ENCODE measurements around the gene HLF.

The HLF gene

DNA sequence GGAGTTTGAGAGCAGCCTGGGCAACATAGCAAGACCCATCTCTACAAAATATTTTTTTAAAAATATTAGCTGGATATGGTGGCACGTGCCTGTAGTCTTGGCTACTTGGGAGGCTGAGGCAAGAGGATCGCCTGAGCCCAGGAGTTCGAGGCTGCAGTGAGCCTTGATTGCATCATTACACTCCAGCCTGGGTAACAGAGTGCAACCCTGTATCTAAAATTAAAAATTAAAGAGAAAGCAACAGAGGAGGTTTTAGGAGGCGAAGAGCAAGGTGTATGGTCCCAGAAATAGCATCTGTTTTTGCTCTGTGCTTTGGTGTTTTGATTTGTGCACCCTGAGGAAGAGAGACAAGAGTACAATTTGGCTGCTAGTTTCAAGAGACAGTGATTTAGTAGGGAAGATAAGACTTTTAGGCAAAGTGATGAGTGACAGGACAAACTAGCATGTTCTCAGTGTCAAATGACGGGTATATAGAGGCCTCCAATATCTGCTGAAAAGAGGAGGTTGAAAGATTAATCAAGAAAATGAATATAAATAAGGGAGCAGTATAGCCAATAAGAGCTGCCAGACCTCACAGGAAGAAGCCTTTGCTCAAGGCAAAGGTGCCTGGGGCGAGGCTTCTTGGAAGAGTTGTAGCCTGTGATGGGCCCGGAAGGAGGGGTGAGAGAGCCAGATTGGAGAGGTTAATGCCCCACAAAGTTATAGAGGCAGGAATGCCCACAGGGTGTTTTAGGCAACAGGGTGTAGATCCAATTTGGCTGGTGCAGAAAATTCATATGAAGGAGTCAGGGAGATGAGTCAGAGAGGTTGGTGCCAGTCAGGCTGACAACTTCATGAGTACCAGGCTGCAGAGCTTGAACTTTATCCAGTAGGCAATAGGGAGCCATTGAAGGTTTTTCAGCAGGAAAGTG, 11.4 kb downstream of the HLF start:
- DNase-seq (ENCODE audit: low spot score), result no peak

DNA sequence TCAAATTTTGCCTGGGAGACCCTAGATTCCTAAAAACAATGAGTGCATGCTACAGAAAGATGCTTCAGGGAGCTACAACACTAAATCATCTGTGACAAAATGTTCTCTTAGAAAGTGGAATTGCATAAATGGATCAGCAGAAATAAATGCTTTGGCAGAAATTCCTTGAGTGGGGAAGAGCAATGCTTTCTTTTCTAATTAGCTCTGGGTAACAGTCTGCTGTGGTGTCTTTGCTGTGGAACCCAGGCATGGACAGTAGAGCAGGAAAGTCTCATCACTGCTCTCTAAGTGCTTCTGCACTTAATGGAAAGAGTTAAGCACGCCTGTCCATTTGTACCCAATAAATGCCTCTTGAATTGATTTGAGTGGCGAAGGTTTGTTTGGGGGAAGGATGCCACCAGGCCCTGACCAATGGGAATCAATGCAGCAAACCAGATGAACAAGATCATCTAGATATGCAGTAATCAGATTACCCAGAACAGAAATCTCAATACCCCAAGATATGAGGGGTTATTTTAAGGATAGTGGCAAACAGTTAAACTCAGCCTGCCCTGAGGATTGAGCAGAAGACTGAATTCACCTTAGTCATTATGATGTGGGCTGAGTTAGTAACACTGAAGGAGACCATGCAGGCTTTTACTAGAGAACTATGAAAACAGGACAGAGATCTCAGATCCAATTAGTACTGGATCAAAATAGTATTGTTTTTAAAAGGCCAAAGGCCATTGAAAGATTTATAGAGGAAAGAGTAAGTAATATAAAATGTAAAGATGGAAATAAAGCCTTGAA, 13.6 kb downstream of the HLF start:
- no peak for DNase-seq (ENCODE audit: low spot score)

- DNase-seq (ENCODE audit: low spot score), result no peak
Measured at GRCh38 chr17:55279203-55279602, 14.4 kb downstream of the HLF start.

DNA sequence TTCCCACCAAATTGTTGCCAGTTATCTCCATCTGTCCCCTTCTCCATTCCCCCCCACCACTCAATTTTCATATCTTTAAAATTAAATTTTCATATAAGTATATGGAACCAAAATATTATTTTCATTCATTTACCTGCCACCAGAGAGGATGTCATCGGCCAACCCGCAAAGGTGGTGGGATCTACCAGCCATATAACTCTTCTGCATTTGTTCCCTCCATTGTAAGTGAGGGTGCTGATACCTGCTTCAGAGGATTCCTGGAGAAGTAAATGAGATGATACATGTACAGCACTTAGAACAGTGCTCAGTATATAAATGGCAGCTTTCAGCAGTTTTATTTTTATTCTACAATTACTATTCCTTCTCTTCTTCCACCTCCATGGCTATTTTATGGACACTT, 15.0 kb downstream of the HLF start:
- no peak for DNase-seq (ENCODE audit: low spot score)

GRCh38 chr17:55280212-55280611, 15.5 kb downstream of the HLF start:
- DNase-seq (ENCODE audit: low spot score), result no peak

DNA sequence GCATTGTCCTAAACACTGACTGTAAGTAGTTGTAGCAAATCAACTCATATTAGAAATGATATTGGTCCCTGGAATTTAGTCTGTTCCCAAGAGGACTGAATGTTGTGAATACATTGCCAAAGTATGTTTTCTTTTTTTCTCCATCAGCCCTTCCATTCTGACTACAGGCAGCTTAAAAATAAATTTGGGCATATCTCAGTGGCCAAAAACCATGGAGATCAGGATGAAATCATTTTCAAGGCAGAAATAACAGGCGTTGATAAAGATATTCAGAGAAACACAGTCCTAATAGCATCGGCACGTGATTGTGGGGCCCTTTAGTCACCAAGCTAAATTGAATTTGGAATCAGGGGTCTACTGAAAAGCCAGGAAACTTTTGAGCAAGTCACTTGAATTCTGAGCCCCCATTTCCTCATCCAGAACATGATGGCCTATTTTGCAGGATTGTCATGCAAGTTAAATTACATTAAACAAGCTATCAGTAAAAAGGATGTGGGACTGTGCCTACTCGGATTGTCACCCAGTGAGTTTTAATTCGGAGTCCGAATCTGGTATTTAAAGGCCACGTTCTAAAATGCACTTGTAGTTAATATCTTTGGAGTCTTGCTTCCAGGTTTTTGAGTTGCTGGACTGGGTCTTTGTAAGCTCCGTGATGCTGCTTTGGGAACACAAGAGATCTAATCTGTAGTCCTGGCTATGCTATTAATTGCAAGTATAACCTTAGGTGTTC, 17.1 kb downstream of the HLF start:
- DNase-seq (ENCODE audit: low spot score), result no peak

- DNase-seq (ENCODE audit: low spot score), result no peak
Measured at GRCh38 chr17:55282379-55282702, 17.6 kb downstream of the HLF start.

DNA sequence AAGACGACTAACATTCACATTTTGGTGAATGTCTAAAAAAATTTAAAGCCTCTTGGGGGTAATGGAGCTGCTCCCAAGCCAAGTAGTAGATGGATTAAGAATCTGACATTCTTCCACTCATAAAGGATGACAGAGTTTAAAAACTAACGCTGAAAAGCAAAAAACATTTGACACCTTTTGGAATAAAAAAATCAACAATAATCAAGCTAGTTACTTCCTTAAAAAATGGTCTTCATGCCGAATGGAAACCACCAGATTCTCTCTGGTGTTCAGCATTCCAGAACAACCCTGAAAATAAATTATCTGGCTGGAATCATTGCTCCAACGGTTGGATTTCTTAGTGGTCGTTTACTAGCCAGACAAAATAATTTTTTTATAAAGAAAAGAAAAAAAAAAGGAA, 18.0 kb downstream of the HLF start:
- no peak for DNase-seq (ENCODE audit: low spot score)

DNA sequence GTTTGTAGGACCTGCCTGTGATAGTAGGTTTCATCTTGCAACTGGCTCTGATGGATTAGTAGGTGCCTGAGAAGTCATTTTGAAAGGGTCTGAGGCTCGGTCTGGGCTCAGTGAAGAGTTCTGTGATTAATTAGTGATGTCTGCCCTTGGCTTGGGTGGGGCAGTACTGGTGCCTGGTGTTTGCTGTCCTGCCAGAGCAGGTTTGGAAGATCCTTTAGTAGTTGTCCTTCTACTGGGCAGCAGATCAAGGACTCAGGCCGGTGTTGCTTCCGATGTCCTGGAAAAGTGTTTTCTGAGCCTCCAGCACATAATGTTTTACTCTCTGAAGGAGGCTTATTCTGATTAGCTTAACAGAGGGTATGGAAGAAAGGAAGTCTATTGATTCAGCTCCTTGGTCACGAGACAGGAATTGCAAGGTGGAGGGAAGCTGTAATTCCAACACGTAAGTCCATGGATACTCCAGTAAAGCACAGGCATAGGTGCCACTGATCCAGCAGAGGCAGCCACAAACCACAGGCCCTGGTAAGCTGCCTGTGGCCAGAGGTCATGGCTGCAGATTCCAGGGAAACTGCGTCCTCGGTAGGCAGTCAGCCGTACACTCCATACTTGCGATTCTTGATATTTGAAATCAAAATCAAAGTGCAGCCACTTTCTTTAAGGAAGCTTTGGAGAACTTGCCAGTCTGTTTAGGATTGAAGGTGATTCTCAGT, 18.7 kb downstream of the HLF start:
- DNase-seq (ENCODE audit: low spot score), result no peak

DNA sequence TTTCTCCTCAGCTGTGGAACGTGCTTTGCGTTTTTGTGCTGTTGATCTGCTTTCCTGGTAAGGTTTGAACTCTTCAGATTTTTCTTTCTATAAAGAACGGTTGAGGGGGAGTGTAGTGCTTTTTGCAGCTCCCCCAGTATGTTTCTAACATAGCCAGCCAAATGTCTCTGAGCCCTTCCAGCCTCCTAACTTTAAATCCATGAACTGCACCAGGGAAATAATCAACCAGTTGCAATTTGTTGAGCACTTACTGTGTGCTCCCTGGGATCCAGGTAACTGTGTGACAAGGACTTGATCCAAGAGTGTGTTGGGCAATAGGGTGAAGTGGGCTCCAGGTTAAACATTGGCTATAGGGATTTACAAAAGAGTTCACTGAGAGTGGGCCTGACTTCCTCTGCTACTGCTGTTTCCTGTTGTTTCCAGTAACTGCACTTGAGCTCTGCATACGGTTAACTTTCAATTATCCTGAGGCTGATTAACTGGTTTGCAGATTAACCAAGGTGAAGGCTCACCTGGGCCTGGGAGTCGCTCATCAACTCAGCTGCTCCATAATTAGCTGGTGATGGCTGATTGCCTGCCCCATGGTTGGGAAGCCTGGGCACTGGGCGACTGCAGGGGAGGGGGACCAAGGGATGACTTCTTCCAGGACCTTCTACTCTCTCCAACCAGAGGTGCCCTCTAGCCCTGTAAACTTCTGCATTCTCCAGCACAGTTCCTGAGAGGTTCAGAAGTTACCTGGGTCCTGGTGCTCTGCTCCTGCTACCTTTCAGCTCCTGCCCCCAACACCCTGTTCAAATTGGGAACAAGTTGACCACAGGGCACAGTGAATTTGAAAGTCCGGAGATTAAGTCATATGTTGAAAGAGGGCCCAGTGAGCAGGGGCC, 19.5 kb downstream of the HLF start:
- DNase-seq (ENCODE audit: low spot score), result no peak

GRCh38 chr17:55284944-55285339, 20.2 kb downstream of the HLF start:
- no peak for DNase-seq (ENCODE audit: low spot score)

GRCh38 chr17:55285340-55286301, 20.9 kb downstream of the HLF start:
- no peak for DNase-seq (ENCODE audit: low spot score)

DNA sequence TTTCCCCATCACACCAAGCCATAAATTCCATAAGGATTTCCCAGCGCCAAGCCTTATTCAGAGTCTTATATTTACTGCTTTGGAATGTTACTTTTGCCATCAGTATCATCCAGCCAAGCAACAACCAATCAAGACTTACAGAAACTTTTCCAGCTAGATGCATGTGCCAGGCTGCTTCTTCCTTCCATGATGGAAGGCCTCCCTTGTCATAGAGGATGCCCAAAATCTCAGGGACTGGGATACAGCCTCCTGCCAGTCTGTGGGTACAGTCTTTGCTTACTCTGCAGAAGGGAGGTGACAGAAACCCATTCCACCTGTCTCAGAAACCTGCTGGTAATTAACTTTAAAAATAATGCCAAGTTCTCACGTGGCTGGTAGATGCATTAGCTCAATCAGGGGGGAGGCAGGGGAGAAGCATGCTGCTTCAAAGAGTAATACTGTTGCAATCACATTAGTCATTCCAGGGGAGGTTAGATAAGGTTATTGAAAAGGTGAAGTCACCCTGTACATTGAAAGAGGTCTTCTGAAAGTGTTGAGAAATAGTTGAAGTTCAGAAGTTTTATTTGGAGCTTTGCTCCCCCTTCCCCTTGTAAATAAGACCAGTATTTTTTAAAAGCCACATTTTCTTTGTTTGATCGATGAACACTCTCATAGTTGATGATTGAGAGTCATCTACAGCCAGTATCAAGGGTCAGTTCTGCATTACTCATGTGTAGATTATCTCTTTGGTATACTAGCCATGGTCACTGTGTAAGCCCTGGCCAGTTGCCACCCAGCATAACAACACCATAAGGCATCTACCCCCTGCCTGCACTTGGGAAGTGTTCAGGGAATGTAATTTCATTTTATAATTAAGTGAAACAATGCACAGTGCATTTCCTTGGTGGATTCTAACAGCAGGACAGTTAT, 22.2 kb downstream of the HLF start:
- DNase-seq (ENCODE audit: low spot score), result no peak

GRCh38 chr17:55288356-55289105, 23.8 kb downstream of the HLF start:
- DNase-seq (ENCODE audit: low spot score), result no peak

DNA sequence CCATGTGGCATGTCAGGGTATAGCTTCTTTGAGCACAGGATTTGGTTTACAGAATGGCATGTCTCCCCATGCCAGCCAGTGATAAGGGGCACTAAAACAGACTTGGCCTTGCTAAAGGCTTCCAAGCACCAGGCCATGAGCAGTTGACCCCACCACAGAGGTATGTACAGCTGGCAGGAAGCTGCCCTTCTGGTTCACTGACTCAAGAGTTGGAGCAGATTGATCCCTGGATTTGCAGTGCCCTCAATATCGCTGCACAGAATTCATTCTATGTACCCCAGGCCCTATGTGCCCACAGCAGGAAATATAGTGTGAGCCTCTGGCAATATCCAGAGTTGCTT, 24.3 kb downstream of the HLF start:
- no peak for DNase-seq (ENCODE audit: low spot score)

DNA sequence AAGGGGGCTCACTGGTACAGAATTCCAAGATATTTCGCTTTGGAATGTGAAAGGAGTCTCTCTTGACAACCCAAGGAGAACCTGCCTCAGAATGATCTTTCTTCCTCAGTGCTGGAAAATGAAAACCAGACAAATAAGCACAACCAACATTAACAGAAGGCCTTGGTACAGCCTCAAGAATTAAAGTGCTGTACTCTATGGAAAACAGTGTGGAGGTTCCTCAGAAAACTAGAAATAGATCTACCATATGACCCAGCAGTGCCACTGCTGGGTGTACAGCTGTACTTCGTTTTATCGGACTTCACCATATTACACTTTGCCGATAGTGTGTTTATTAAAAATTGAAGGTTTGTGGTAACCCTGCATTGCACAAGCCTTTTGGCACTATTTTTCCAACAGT, 25.2 kb downstream of the HLF start:
- no peak for DNase-seq (ENCODE audit: low spot score)

DNA sequence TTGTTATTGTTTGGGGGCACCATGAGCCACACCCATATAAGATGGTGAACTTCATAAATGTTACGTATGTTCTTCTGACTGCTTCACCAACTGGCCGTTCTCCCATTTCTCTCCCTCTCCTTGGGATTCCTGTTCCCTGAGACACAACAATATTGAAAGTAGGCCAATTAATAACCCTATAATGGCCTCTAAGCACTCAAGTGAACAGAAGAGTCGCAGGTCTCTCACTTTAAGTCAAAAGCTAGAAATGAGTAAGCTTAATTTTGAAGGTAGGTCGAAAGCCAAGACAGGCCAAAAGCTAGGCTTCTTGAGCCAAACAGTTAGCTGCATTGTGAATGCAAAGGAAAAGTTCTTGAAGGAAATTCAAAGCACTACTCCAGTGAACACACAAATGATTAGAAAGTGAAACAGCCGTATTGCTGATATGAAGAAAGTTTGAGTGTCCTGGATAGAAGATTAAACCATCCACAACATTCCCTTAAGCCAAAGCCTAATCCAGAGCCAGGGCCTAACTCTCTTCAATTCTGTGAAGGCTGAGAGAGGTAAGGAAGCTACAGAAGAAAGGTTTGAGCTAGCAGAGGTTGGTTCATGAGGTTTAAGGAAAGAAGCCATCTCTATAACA, 25.8 kb downstream of the HLF start:
- DNase-seq (ENCODE audit: low spot score), result no peak

DNA sequence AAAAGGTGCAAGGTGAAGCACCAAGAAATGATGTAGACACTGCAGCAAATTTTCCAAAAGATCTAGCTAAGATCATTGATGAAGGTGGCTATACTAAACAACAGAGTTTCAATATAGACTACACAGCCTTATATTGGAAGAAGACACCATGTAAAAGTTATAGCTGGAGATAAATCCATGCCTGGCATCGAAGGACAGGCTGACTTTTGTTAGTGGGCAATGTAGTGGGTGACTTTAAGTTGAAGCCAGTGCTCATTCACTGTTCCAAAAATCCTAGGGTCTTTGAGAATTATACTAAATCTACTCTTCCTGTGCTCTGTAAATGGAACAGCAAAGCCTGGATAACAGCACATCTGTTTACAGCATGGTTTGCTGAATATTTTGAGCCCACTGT, 26.4 kb downstream of the HLF start:
- no peak for DNase-seq (ENCODE audit: low spot score)

Measured in iPS-NIHi11 (cell line).